Uterus (tissue), 2 donors: Measurements from ENCODE around the gene LRRC40.

Experiments used
- POLR2A ChIP-seq, 2 donors: fragments of 450-650 bp; IDR thresholded peaks; one replicate each; pipeline ENCODE4 v1.6.1; 2016; ENCODE audit warnings: antibody characterized with exemption in 2 of 2, mild to moderate bottlenecking in 1 of 2, moderate library complexity in 1 of 2
- TF ChIP-seq, protein P1 (sequence below), 4 experiments: fragments of 200-600 bp in 2 of 4; fragments of 450-650 bp in 2 of 4; sonication (generic) in 2 of 4; IDR thresholded peaks; one replicate each; pipeline ENCODE4 v1.5.1; 2016 to 2019; ENCODE audit warnings: antibody characterized with exemption in 4 of 4, mild to moderate bottlenecking in 2 of 4, moderate library complexity in 1 of 4

DNA sequence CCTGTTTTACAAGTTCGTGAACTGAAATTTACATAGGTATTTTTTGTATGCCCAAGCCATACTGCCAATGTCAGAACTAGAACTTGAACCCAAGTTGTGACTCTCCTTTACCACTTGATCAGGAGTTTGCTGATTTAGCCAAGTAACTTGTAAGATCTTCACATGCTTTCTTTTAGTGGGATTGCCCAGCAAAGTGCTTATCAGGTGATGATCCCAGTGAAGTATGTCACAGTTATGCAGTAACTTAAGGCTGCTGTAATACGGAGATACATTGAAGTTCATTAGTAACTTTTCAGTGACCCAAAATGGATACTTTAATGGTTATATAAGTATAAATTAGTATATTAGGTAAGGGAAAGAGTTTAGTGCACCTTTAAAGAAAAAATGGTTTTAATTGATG, 19.6 kb upstream of the LRRC40 start:
- TF ChIP-seq, protein P1, sequence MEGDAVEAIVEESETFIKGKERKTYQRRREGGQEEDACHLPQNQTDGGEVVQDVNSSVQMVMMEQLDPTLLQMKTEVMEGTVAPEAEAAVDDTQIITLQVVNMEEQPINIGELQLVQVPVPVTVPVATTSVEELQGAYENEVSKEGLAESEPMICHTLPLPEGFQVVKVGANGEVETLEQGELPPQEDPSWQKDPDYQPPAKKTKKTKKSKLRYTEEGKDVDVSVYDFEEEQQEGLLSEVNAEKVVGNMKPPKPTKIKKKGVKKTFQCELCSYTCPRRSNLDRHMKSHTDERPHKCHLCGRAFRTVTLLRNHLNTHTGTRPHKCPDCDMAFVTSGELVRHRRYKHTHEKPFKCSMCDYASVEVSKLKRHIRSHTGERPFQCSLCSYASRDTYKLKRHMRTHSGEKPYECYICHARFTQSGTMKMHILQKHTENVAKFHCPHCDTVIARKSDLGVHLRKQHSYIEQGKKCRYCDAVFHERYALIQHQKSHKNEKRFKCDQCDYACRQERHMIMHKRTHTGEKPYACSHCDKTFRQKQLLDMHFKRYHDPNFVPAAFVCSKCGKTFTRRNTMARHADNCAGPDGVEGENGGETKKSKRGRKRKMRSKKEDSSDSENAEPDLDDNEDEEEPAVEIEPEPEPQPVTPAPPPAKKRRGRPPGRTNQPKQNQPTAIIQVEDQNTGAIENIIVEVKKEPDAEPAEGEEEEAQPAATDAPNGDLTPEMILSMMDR (IDR thresholded peaks at IDR 0.05), result no peak
- TF ChIP-seq POLR2A (IDR thresholded peaks at IDR 0.05), result no peak
